Cardiac fibroblast (primary cell): Measurements from ENCODE around the gene PPP2R5B.

Experiments used
- DNase-seq, 2 donors: peaks; one replicate each; pipeline versions ENCODE4 v3.0.0 to v3.0.0-alpha.2; 2010; ENCODE audit warnings: low read depth in 2 of 2
- H3K4me3 ChIP-seq, 2 donors: replicated peaks in 1 of 2; 1 replicate in 1 of 2; 2 replicates in 1 of 2; pipeline ENCODE4 v1.5.1; 2011; ENCODE audit warnings: low read depth in 2 of 2, low read length in 2 of 2, mild to moderate bottlenecking in 2 of 2, moderate library complexity in 1 of 2
- CTCF ChIP-seq: IDR thresholded peaks from one replicate; pipeline ENCODE4 v1.5.1; 2011; ENCODE audit warnings: low read depth, mild to moderate bottlenecking, low read length, inconsistent platforms

PPP2R5B gene

GRCh38 chr11:64914123-64914522 lies 10.4 kb upstream of the PPP2R5B start:
- DNase-seq: no peak
- no peak for TF ChIP-seq CTCF
- H3K4me3 ChIP-seq: no peak overlapping the region

- no peak for DNase-seq
- no peak for TF ChIP-seq CTCF
- H3K4me3 ChIP-seq: peak overlapping the region in 1 of 2 donors; percentile 95
Observed at GRCh38 chr11:64915376-64915887, 9.1 kb upstream of the PPP2R5B start.

DNA sequence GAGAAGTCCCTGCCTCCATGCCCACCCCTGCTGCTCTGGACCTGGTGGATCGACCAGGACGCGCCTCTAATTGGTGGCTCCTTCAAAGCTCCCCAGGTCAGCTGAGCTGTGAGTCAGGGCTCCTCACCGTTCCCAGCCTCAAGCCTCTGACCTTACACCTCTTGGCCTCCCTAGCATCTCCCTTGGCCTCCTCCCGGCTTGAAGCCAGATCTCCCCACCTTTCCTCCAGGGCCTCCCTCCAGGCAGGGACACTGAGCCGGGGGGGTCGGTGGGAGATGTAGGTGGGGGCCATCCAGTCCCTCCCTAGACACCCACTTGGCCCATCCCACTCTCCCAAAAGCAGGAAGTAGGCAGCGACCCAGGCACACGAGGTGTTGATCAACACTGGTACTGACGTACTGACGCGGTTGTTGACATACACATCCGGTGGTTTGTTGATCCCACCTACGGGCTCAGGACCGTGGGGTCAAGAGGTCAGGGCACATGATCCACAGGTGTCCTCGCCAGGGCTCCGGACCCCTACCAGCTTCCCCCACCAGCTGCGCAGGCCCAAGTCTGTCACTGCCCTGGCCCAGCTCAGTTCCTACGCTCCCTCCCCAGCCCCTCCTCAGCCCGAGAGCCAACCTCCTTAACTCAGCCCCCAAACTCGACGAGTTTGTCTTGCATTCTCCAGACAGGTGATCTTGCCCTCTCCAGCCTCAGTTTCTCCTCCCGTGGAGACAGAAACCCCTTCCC lies 8.3 kb upstream of the PPP2R5B start:
- peak overlapping the region; percentile 92 to 95 for H3K4me3 ChIP-seq
- DNase-seq: peak; percentile 40 to 69
- TF ChIP-seq CTCF: no peak

DNA sequence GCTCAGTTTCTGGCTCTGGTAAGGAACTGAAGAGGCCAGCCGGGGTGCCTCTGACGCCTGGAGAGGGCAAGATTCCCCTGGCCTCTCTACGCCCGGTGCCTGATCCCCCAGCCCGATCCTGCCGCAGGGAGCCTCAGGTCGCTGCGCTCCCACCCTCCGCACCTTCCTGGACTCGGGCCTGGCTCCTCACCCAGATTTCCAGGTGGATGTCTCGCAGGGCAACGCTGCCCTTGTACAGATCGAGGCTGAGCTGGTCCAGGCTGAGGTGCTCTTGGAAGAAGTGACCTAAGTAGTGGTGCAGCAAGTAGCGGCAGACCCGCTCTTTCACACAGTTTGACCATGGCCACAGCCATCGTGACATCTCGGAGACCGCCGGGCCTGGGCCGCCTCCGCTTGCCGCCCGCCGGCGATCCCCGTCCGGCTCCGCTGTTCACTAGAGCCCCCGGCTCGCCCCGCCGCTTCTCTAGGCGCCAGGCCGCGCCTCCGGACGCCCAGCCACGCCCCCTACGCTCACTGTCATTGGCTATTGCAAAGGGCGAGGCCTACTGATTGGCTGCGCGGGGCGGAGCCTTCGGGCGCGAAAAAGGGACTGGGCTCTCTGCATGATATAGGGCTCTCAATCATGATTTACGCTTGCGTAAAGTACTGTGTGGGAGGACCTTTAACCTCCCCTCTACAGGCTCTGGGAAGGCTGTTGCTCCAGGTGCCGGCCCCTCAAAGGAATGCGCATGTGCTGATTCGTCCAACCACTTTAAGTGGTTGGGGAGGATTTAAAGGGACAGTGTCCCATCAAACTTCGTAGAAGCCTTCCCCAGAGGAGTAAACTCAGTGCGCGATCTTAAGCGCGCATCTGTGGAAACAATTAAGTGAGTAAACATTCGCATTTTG lies 7.5 kb upstream of the PPP2R5B start, which contains the start of gene ATG2A:
Gene ATG2A, minus strand, starts transcription at position 435 of the 888 bp plus-strand sequence. Its CDS starts 74 bp downstream, at position 361.
- H3K4me3 ChIP-seq: peak within 1 kb of the TSS; percentile 92 to 95
- DNase-seq: peak; percentile 100
- TF ChIP-seq CTCF: no peak

GRCh38 chr11:64917663-64917995 lies 6.9 kb upstream of the PPP2R5B start:
- TF ChIP-seq CTCF: no peak
- peak overlapping the region; percentile 50 to 92 for H3K4me3 ChIP-seq
- DNase-seq: peak in 1 of 2 donors; percentile 7

DNA sequence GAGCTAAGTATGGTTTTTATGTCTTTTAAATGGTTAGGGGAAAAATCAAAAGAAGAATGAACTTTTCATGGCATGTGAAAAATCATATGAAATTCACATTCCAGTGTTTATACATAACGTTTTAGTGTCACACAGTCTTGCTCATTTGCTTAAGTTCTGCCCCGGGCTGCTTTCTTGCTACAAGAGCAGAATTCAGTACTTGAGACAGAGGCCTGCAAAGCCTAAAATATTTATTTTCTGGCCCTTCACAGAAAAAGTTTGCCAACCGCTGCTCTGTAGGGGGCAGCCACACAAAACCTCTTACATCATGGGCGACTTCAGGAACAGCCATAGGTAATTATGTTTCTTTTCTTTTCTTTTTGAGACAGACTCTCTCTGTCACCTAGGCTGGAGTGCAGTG lies 6.5 kb upstream of the PPP2R5B start:
- TF ChIP-seq CTCF: peak; percentile 29
- DNase-seq: peak; percentile 62 to 75
- peak overlapping the region; percentile 50 to 92 for H3K4me3 ChIP-seq
